HepG2 (cell line): ENCODE results near the gene ECE2. TPM values are rescaled to one million over a fixed set of nuclear protein-coding genes. Genes with fewer than 3 reads are reported as not detected.

Experiments
- ATF1 ChIP-seq: IDR thresholded peaks from 2 replicates; pipeline ENCODE4 v1.6.1; 2016; ENCODE audit warnings: mild to moderate bottlenecking, control low read depth
- DNMT1 ChIP-seq: sonication (generic); formaldehyde crosslinking; IDR thresholded peaks from 2 replicates; pipeline ENCODE4 v1.5.1; 2020; ENCODE audit warnings: mild to moderate bottlenecking, missing genetic modification reagents
- GLMP ChIP-seq: sonication (generic); formaldehyde crosslinking; IDR thresholded peaks from 2 replicates; pipeline ENCODE4 v1.9.0; 2021; ENCODE audit warnings: missing genetic modification reagents, mild to moderate bottlenecking, borderline replicate concordance
- HDAC6 ChIP-seq: fragments of 200-600 bp; sonication (generic); IDR thresholded peaks from 2 replicates; pipeline ENCODE4 v1.7.0; 2017; ENCODE audit warnings: mild to moderate bottlenecking, antibody characterized with exemption, low read length, low read depth
- HMG20A ChIP-seq: IDR thresholded peaks from 2 replicates; pipeline ENCODE4 v1.6.1; 2016; ENCODE audit warnings: borderline replicate concordance
- LBX2 ChIP-seq: sonication (generic); formaldehyde crosslinking; IDR thresholded peaks from 2 replicates; pipeline ENCODE4 v1.5.0; 2020; ENCODE audit warnings: missing genetic modification reagents, mild to moderate bottlenecking, borderline replicate concordance
- NBN ChIP-seq: fragments of 450-650 bp; conservative IDR thresholded peaks from 2 replicates; pipeline ENCODE4 v1.6.1; 2017
- NCOR1 ChIP-seq: fragments of 200-600 bp; sonication (generic); IDR thresholded peaks from 2 replicates; pipeline ENCODE4 v1.7.0; 2017; ENCODE audit warnings: antibody characterized with exemption, low read length, borderline replicate concordance
- NFKB2 ChIP-seq: sonication (generic); formaldehyde crosslinking; IDR thresholded peaks from 2 replicates; pipeline ENCODE4 v1.4.0; 2020; ENCODE audit warnings: missing genetic modification reagents, borderline replicate concordance
- PHF5A ChIP-seq: IDR thresholded peaks from one replicate; pipeline ENCODE4 v1.6.1; 2018; ENCODE audit warnings: low read depth, missing genetic modification reagents; ENCODE audit not compliant: unreplicated experiment
- PRDM4 ChIP-seq: sonication (generic); formaldehyde crosslinking; IDR thresholded peaks from 2 replicates; pipeline ENCODE4 v1.9.0; 2021; ENCODE audit warnings: missing genetic modification reagents, borderline replicate concordance
- TGIF2 ChIP-seq: IDR thresholded peaks from 2 replicates; pipeline ENCODE4 v1.6.1; 2016; ENCODE audit warnings: control low read depth, missing compliant biosample characterization
- ZFP36L2 ChIP-seq: sonication (generic); formaldehyde crosslinking; IDR thresholded peaks from 2 replicates; pipeline ENCODE4 v1.4.0; 2020; ENCODE audit warnings: missing genetic modification reagents
- ZNF136 ChIP-seq: sonication (generic); formaldehyde crosslinking; IDR thresholded peaks from 2 replicates; pipeline ENCODE4 v1.8.1; 2022; ENCODE audit warnings: low read depth, mild to moderate bottlenecking, moderate library complexity, missing genetic modification reagents
- ZNF281 ChIP-seq: sonication (generic); formaldehyde crosslinking; IDR thresholded peaks from 2 replicates; pipeline ENCODE4 v1.4.0; 2020; ENCODE audit warnings: missing genetic modification reagents, borderline replicate concordance
- ZNF317 ChIP-seq: sonication (generic); formaldehyde crosslinking; IDR thresholded peaks from 2 replicates; pipeline ENCODE4 v1.5.0; 2020; ENCODE audit warnings: mild to moderate bottlenecking, missing genetic modification reagents
- ZNF34 ChIP-seq: sonication (generic); formaldehyde crosslinking; IDR thresholded peaks from 2 replicates; pipeline ENCODE4 v1.4.0; 2020; ENCODE audit warnings: mild to moderate bottlenecking, missing genetic modification reagents, borderline replicate concordance
- ZNF451 ChIP-seq: sonication (generic); formaldehyde crosslinking; IDR thresholded peaks from 2 replicates; pipeline ENCODE4 v1.5.0; 2020; ENCODE audit warnings: mild to moderate bottlenecking, missing genetic modification reagents
- ZNF562 ChIP-seq: sonication (generic); formaldehyde crosslinking; IDR thresholded peaks from 2 replicates; pipeline ENCODE4 v1.8.0; 2022; ENCODE audit warnings: missing genetic modification reagents, borderline replicate concordance
- ZNF644 ChIP-seq: IDR thresholded peaks from 2 replicates; pipeline ENCODE4 v1.6.1; 2016; ENCODE audit warnings: low read depth
- ZNF737 ChIP-seq: sonication (generic); formaldehyde crosslinking; IDR thresholded peaks from 2 replicates; pipeline ENCODE4 v1.5.0; 2020; ENCODE audit warnings: missing genetic modification reagents, mild to moderate bottlenecking, borderline replicate concordance
- ZNF740 ChIP-seq: sonication (generic); formaldehyde crosslinking; IDR thresholded peaks from 2 replicates; pipeline ENCODE4 v1.4.0; 2020; ENCODE audit warnings: missing genetic modification reagents
- ZNF850 ChIP-seq: sonication (generic); formaldehyde crosslinking; conservative IDR thresholded peaks from 2 replicates; pipeline ENCODE4 v1.9.0; 2021; ENCODE audit warnings: mild to moderate bottlenecking, missing genetic modification reagents
- polyA plus RNA-seq, 8 experiments: library from polyadenylated mRNA; depleted of rRNA in 3 of 8; stranded (reverse) in 7 of 8; unstranded in 1 of 8; fragments of >200 nt; fragmentation: Illumina TruSeq in 4 of 8; extraction: Trizol in 4 of 8; gene quantifications; 2 replicates each; pipeline versions ENCODE4 v1.2.1 to v1.2.3, GENCODE V29; 2011 to 2016; ENCODE audit warnings: low read depth in 4 of 8, missing spikeins in 1 of 8, mixed read lengths in 1 of 8; ENCODE audit not compliant: insufficient read depth in 1 of 8
- total RNA-seq, 5 experiments: library from RNA; depleted of rRNA; stranded (reverse); fragments of >200 nt; fragmentation: Illumina TruSeq; extraction: Trizol; gene quantifications; 2 replicates each; pipeline ENCODE4 v1.2.3, GENCODE V29; 2016; ENCODE audit warnings: low read depth in 1 of 5

Gene ECE2
- total and polyA plus RNA-seq, 2 of the 13 experiments (the other 11 are each of a cell fraction or from before 2014, with no cell fraction given): not detected

- TF ChIP-seq NFKB2 (CRISPR knock-in tag) (no peak), ZNF562 (CRISPR knock-in tag) (no peak), ZFP36L2 (CRISPR knock-in tag) (no peak), HDAC6 (no peak), ZNF740 (CRISPR knock-in tag) (no peak), ATF1 (peak; percentile 92), ZNF317 (peak; percentile 74; the same call in 1 of the 2 replicates), ZNF737 (CRISPR knock-in tag) (no peak), GLMP (CRISPR knock-in tag) (no peak), NBN (no peak), ZNF136 (no peak), PRDM4 (CRISPR knock-in tag) (no peak), ZNF34 (CRISPR knock-in tag) (0 out of 2 replicates have a peak, but pooled peaks have one; percentile 43), DNMT1 (CRISPR knock-in tag) (no peak), ZNF850 (CRISPR knock-in tag) (peak; percentile 44; the same call in 1 of the 2 replicates), LBX2 (CRISPR knock-in tag) (peak; percentile 52; the same call in 1 of the 2 replicates), ZNF644 (CRISPR knock-in tag) (no peak), ZNF281 (CRISPR knock-in tag) (no peak), PHF5A (CRISPR knock-in tag) (peak; percentile 76), TGIF2 (CRISPR knock-in tag) (no peak), ZNF451 (no peak), NCOR1 (no peak), HMG20A (CRISPR knock-in tag) (no peak)
These were observed 60.1 kb downstream of the ECE2 start (continued) for GRCh38 chr3:184335661-184336546.
